ENCODE data around the gene DRD3. TPM values are rescaled to one million over a fixed set of nuclear protein-coding genes. Genes with fewer than 3 reads are reported as not detected.
A peak's percentile ranks its signal among the peaks of the same experiment; 100 is the strongest.

Gene DRD3
- total RNA-seq, 1 experiment from 2014 or later: not detected

- DNase-seq (ENCODE audit: low read depth): peak; percentile 43
Observed at GRCh38 chr3:114179575-114179974, 723 bp upstream of the DRD3 start.

GRCh38 chr3:114176890-114177289 is 2.0 kb downstream of the DRD3 start:
- no peak for DNase-seq (ENCODE audit: low read depth)

GRCh38 chr3:114176487-114176886 is 2.4 kb downstream of the DRD3 start:
- no peak for DNase-seq (ENCODE audit: low read depth)

- no peak for DNase-seq (ENCODE audit: low read depth)
Observed at GRCh38 chr3:114175204-114175987, 3.5 kb downstream of the DRD3 start.

DNA sequence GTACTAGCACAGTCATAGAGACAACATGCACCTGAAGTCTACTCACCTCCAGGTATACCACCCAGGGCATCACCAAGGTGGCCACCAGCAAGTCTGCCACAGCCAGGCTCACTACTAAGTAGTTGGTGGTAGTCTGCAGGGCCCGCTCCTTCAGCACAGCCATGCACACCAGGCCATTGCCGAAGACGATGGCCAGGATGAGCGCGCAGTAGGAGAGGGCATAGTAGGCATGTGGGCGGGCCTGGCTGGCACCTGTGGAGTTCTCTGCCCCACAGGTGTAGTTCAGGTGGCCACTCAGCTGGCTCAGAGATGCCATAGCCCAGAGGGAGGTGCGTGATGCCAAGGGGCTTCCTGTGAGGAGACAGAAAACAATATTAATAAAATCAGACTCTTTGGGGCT is 7.2 kb downstream of the DRD3 start:
- no peak for DNase-seq (ENCODE audit: low read depth)

GRCh38 chr3:114168150-114168549 is 10.7 kb downstream of the DRD3 start:
- no peak for DNase-seq (ENCODE audit: low read depth)

- no peak for DNase-seq (ENCODE audit: low read depth)
Observed at GRCh38 chr3:114157321-114157720, 21.5 kb downstream of the DRD3 start.

DNA sequence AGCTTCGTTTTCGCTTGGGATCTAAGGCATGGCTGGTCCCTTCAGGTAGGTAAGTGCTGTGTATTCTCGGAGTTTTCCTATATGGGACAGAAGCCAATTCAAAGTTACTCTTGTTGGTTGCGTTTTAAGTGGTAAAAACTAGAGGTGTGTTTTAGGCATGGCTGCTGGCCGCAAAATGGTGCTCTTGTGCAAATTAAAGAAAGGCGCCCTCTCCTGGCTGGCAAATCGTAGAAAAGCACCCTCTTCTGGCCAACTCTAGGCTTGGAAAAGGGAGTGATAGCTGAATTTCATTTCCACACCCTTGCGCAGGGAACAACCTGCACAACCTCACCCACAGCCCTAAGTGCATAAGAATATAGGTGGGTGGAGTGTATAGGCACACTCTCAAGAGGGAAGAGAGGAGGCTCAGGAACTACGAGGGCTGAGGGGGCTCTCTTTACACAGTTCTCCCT is 23.5 kb downstream of the DRD3 start:
- peak; percentile 10 for DNase-seq (ENCODE audit: low read depth)

GRCh38 chr3:114154321-114154821 is 24.5 kb downstream of the DRD3 start:
- DNase-seq (ENCODE audit: low read depth): no peak

GRCh38 chr3:114152519-114153151 is 26.2 kb downstream of the DRD3 start:
- DNase-seq (ENCODE audit: low read depth): peak; percentile 56

DNA sequence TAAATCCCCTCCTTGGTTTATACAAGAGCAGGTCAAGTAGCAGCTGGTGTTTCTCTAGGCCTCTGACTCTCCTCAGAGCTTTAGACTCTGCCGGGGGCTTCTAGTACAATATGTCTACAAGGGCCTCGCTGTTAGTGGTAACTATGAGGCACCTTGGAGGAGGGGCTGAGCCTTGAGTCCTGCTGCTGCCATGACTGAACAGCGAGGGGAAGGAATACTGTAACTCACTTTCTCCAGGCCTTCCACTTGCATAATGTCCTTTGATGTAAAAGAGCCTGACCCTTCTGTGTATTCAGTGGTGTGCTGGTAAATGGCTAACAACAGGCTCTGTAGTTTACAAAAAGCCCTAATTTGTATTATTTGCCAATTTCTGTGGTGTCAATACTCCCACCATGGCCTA is 27.8 kb downstream of the DRD3 start:
- no peak for DNase-seq (ENCODE audit: low read depth)

GRCh38 chr3:114147251-114147650 is 31.6 kb downstream of the DRD3 start:
- no peak for DNase-seq (ENCODE audit: low read depth)

- DNase-seq (ENCODE audit: low read depth): peak; percentile 87
Observed at GRCh38 chr3:114144909-114145688, 33.8 kb downstream of the DRD3 start.

DNA sequence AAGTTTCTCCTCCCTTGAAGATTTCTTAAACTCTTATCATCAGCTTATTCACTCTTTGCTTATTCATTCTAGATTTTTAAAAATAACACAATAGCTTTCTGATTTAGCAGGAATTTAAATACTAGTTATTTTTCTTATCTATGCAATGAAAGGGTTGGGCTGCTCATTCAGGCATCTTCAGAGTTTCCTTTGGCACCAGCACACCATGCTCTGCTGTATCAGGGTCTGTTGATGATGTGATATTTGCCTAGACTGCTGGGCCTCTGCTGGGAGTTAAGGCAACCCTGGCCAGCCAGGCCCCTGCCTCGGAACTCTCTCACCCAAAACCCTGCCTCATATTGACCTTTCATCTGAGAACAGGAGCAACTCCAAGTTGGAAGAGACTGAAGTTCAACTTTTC is 35.0 kb downstream of the DRD3 start:
- DNase-seq (ENCODE audit: low read depth): no peak

DNA sequence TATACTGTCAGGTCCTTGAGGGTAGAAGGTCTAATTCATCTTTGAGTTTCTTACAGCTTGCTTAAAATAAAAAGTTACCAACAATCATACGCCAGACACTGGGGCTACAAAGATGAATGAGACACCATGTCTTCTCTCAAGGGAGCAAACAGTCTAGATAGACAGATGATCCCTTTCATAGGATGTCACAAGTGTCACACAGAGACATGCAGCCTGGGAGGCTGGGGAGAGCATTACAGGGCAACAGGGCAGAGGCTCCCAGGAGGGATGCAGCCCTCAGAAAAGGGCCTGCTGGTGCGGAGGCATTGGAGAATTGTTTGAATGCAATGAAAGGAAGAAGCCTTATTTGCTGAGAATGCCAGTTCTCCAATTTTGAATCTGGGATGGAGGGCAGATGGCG is 39.0 kb downstream of the DRD3 start:
- DNase-seq (ENCODE audit: low read depth): no peak

GRCh38 chr3:114133947-114134346 is 44.9 kb downstream of the DRD3 start:
- DNase-seq (ENCODE audit: low read depth): no peak

DNA sequence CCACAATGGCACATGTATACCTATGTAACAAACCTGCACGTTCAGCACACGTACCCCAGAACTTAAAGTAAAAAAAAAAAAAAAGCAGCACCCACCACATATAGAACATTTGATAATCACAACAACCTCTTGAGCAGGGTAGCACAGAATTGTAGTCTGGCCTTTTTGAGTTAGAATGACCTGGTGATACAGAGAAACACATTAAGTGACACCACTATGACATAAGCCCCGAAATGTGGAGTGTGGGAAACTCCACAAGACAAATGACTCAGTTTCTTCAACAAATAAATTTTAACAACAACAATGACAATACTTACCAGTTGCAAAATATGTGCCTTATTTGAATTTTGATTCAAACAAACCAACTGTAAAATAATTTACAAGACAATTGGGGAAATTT is 46.4 kb downstream of the DRD3 start:
- no peak for DNase-seq (ENCODE audit: low read depth)

DNA sequence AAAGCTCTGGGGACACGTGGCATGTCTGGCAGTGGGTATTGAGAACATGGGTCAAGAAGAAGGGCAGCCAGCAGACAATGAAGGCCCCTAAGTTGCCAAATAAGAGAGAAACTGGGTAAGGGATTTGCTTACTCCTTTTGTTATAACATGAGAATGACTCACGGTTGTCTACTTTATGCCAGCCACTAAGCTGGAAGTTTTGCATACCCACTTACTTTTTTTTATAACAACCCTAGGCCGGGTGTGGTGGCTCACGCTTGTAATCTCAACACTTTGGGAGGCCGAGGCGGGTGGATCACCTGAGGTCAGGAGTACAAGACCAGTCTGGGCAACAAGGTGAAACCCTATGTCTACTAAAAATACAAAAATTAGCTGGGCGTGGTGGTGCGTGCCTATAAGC is 50.0 kb downstream of the DRD3 start:
- DNase-seq (ENCODE audit: low read depth): no peak

- DNase-seq (ENCODE audit: low read depth): no peak
Observed at GRCh38 chr3:114128231-114128630, 50.6 kb downstream of the DRD3 start.

- DNase-seq (ENCODE audit: low read depth): no peak
Observed at GRCh38 chr3:114127517-114127916, 51.3 kb downstream of the DRD3 start.

DNA sequence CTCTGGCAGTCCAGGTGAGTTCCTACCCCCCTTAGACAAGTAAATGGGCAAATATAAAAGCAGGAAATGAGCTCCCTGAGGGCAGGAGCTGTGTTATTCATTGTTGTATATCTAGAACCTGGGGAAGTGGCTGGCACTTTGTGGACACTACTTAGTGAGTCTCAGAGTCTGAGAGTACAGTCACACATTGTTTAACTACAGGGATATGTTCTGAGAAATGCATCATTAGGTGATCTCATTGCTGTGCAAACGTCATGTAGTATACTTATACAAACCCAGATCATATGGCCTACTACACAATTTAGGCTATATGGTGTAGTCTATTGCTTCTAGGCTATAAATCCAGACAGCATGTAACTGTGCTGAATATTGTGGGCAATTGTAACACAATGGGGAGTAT is 52.4 kb downstream of the DRD3 start:
- DNase-seq (ENCODE audit: low read depth): no peak

GRCh38 chr3:114122027-114122709 is 56.7 kb downstream of the DRD3 start:
- DNase-seq (ENCODE audit: low read depth): peak; percentile 17

Measured in LHCN-M2 (cell line).